ENCODE measurements around the gene LFNG. TPM values are rescaled to one million over a fixed set of nuclear protein-coding genes. Genes with fewer than 3 reads are reported as not detected.

The LFNG gene
- polyA plus RNA-seq, 2 of the 4 experiments (the other 2 are of a cell fraction) = 2.3 to 7.3 TPM

- H3K4me2 ChIP-seq = no peak overlapping the region
- 71% methylated on average over 7 of the region's 8 CpGs for WGBS (ENCODE audit: missing lambda C conversion rate)
- no peaks in the 10 kb centered on the region for H3K4me1 ChIP-seq
- CTCF ChIA-PET = interaction anchor here (0.8 to 2.3 kb wide), 5 partner anchors 11 to 79 kb away, joined by 3 to 14 read pairs (median 7); no protein-coding TSS in a partner anchor
- ATAC-seq = peak in 1 of 2 experiments; percentile 36; a peak in 3 of 6 replicates
- no peak overlapping the region for H3K4me3 ChIP-seq
- H3K27ac ChIP-seq = no peak overlapping the region
- POLR2A ChIA-PET = no interaction called here
- peaks cover 5% of the 10 kb centered on the region; the same call in 1 of the 3 replicates for H3K9me3 ChIP-seq
- TF ChIP-seq, protein P1, sequence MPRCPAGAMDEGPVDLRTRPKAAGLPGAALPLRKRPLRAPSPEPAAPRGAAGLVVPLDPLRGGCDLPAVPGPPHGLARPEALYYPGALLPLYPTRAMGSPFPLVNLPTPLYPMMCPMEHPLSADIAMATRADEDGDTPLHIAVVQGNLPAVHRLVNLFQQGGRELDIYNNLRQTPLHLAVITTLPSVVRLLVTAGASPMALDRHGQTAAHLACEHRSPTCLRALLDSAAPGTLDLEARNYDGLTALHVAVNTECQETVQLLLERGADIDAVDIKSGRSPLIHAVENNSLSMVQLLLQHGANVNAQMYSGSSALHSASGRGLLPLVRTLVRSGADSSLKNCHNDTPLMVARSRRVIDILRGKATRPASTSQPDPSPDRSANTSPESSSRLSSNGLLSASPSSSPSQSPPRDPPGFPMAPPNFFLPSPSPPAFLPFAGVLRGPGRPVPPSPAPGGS (IDR thresholded peaks at IDR 0.05) = no peak
- TF ChIP-seq MAFK (IDR thresholded peaks at IDR 0.05; ENCODE audit: partially characterized antibody) = no peak
- no peak for TF ChIP-seq ZC3H11A (IDR thresholded peaks at IDR 0.05)
- TF ChIP-seq, protein P2, sequence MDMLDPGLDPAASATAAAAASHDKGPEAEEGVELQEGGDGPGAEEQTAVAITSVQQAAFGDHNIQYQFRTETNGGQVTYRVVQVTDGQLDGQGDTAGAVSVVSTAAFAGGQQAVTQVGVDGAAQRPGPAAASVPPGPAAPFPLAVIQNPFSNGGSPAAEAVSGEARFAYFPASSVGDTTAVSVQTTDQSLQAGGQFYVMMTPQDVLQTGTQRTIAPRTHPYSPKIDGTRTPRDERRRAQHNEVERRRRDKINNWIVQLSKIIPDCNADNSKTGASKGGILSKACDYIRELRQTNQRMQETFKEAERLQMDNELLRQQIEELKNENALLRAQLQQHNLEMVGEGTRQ (IDR thresholded peaks at IDR 0.05) = no peak
- no peak for TF ChIP-seq CEBPB (IDR thresholded peaks at IDR 0.05)
- no peak for TF ChIP-seq GATA3 (IDR thresholded peaks at IDR 0.05; ENCODE audit: borderline replicate concordance)
- no peak for TF ChIP-seq ELK1 (IDR thresholded peaks at IDR 0.05; ENCODE audit: low read depth, low read length)
- no peak for FAIRE-seq
- DNase-seq (ENCODE audit: low read depth in 1 of 2, low spot score in 1 of 2) = no peak
Observed at GRCh38 chr7:2488272-2488645, 31.3 kb upstream of the LFNG start.

- WGBS (ENCODE audit: missing lambda C conversion rate) = 53% methylated on average over 9 of the region's 9 CpGs
- POLR2A ChIA-PET = no interaction called here
- Histone ChIP-seq H3K4me3 (no peak overlapping the region), H3K9me3 (peaks cover under 1% of the 10 kb centered on the region; the same call in 1 of the 3 replicates), H3K27ac (no peak overlapping the region), H3K4me2 (no peak overlapping the region), H3K4me1 (no peaks in the 10 kb centered on the region)
- CTCF ChIA-PET = interaction anchor here (0.8 to 2.3 kb wide), 5 partner anchors 11 to 79 kb away, joined by 3 to 14 read pairs (median 7); no protein-coding TSS in a partner anchor
- TF ChIP-seq MAZ (IDR thresholded peaks at IDR 0.05; ENCODE audit: borderline replicate concordance, low read depth, low read length) (no peak), KDM1A (IDR thresholded peaks at IDR 0.05; ENCODE audit: low read depth) (no peak), ZFP36 (IDR thresholded peaks at IDR 0.05; ENCODE audit: borderline replicate concordance, partially characterized antibody) (no peak), ZSCAN20 (CRISPR knock-in tag; IDR thresholded peaks at IDR 0.05) (no peak), ESRRA (IDR thresholded peaks at IDR 0.05; ENCODE audit: borderline replicate concordance, low read length) (no peak), FOSB (CRISPR knock-in tag; IDR thresholded peaks at IDR 0.05) (no peak), ATOH8 (CRISPR knock-in tag; IDR thresholded peaks at IDR 0.05; ENCODE audit: low read depth) (no peak), CHD2 (IDR thresholded peaks at IDR 0.05; ENCODE audit: low read length, partially characterized antibody) (no peak), KDM5A (IDR thresholded peaks at IDR 0.05) (no peak)
- TF ChIP-seq, protein P3, sequence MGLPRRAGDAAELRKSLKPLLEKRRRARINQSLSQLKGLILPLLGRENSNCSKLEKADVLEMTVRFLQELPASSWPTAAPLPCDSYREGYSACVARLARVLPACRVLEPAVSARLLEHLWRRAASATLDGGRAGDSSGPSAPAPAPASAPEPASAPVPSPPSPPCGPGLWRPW (IDR thresholded peaks at IDR 0.05) = no peak
- TF ChIP-seq, protein P2 (IDR thresholded peaks at IDR 0.05) = no peak
- no peak for FAIRE-seq
- DNase-seq (ENCODE audit: low read depth in 1 of 2, low spot score in 1 of 2) = no peak
- ATAC-seq = no peak
Observed at GRCh38 chr7:2488681-2489080, 30.9 kb upstream of the LFNG start.

- Histone ChIP-seq H3K9me3 (no peaks in the 10 kb centered on the region), H3K27ac (no peak overlapping the region), H3K4me1 (no peaks in the 10 kb centered on the region), H3K4me3 (no peak overlapping the region), H3K4me2 (no peak overlapping the region)
- POLR2A ChIA-PET = no interaction called here
- WGBS (ENCODE audit: missing lambda C conversion rate) = 79% methylated on average over 13 of the region's 13 CpGs
- FAIRE-seq = no peak
- CTCF ChIA-PET = interaction anchor here (0.6 to 1.0 kb wide), 3 partner anchors 17 to 63 kb away, joined by 3 read pairs; no protein-coding TSS in a partner anchor
- no peak for ATAC-seq
- DNase-seq (ENCODE audit: low read depth in 1 of 2, low spot score in 1 of 2) = no peak
- TF ChIP-seq BHLHE40 (IDR thresholded peaks at IDR 0.05; ENCODE audit: low read depth, low read length) = no peak
- TF ChIP-seq E2F6 (IDR thresholded peaks at IDR 0.05; ENCODE audit: borderline replicate concordance, low read depth) = no peak
- TF ChIP-seq, protein P4, sequence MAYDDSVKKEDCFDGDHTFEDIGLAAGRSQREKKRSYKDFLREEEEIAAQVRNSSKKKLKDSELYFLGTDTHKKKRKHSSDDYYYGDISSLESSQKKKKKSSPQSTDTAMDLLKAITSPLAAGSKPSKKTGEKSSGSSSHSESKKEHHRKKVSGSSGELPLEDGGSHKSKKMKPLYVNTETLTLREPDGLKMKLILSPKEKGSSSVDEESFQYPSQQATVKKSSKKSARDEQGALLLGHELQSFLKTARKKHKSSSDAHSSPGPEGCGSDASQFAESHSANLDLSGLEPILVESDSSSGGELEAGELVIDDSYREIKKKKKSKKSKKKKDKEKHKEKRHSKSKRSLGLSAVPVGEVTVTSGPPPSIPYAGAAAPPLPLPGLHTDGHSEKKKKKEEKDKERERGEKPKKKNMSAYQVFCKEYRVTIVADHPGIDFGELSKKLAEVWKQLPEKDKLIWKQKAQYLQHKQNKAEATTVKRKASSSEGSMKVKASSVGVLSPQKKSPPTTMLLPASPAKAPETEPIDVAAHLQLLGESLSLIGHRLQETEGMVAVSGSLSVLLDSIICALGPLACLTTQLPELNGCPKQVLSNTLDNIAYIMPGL (CRISPR knock-in tag; IDR thresholded peaks at IDR 0.05; ENCODE audit: borderline replicate concordance) = no peak
- TF ChIP-seq MAZ (IDR thresholded peaks at IDR 0.05; ENCODE audit: borderline replicate concordance, low read depth, low read length) = no peak
- no peak for TF ChIP-seq CHD2 (IDR thresholded peaks at IDR 0.05; ENCODE audit: low read length, partially characterized antibody)
- no peak for TF ChIP-seq NR3C1 (IDR thresholded peaks at IDR 0.05)
- TF ChIP-seq ZFP36 (IDR thresholded peaks at IDR 0.05; ENCODE audit: borderline replicate concordance, partially characterized antibody) = no peak
- no peak for TF ChIP-seq POLR2AphosphoS2 (conservative IDR thresholded peaks at IDR 0.05; ENCODE audit: low read length)
- TF ChIP-seq, protein P5, sequence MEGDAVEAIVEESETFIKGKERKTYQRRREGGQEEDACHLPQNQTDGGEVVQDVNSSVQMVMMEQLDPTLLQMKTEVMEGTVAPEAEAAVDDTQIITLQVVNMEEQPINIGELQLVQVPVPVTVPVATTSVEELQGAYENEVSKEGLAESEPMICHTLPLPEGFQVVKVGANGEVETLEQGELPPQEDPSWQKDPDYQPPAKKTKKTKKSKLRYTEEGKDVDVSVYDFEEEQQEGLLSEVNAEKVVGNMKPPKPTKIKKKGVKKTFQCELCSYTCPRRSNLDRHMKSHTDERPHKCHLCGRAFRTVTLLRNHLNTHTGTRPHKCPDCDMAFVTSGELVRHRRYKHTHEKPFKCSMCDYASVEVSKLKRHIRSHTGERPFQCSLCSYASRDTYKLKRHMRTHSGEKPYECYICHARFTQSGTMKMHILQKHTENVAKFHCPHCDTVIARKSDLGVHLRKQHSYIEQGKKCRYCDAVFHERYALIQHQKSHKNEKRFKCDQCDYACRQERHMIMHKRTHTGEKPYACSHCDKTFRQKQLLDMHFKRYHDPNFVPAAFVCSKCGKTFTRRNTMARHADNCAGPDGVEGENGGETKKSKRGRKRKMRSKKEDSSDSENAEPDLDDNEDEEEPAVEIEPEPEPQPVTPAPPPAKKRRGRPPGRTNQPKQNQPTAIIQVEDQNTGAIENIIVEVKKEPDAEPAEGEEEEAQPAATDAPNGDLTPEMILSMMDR (IDR thresholded peaks at IDR 0.05) = no peak
Observed at GRCh38 chr7:2490181-2490651, 29.4 kb upstream of the LFNG start.
